ENCODE data around the gene ITIH3. TPM values are rescaled to one million over a fixed set of nuclear protein-coding genes. Genes with fewer than 3 reads are reported as not detected.
A peak's percentile ranks its signal among the peaks of the same experiment; 100 is the strongest.

The ITIH3 gene
- total RNA-seq, 4 donors from 2014 or later = 0.18 to 5.6 (median 1.2) TPM

- H3K4me1 ChIP-seq = peaks cover 31% of the 10 kb centered on the region
- TF ChIP-seq POLR2AphosphoS5 (IDR thresholded peaks at IDR 0.05) = no peak
- TF ChIP-seq POLR2A (IDR thresholded peaks at IDR 0.05) = no peak
- TF ChIP-seq CTCF (IDR thresholded peaks at IDR 0.05) = no peak
- no peak for TF ChIP-seq EP300 (IDR thresholded peaks at IDR 0.05)
- H3K27me3 ChIP-seq = no peaks in the 10 kb centered on the region
- no peak for DNase-seq (ENCODE audit: low spot score in 2 of 2)
- 73% methylated on average over 19 of the region's 20 CpGs for whole genome bisulfite sequencing
- no peaks in the 10 kb centered on the region for H3K9me3 ChIP-seq
- no peak overlapping the region for H3K4me3 ChIP-seq
- peaks cover 49% of the 10 kb centered on the region for H3K36me3 ChIP-seq
- H3K27ac ChIP-seq = peak overlapping the region; percentile 58
These were observed 48.7 kb downstream of the ITIH3 start for GRCh38 chr3:52843108-52843865.

GRCh38 chr3:52843881-52844280 is 49.3 kb downstream of the ITIH3 start:
- Histone ChIP-seq H3K4me1 (peaks cover 31% of the 10 kb centered on the region), H3K27me3 (no peaks in the 10 kb centered on the region), H3K9me3 (no peaks in the 10 kb centered on the region), H3K36me3 (peaks cover 49% of the 10 kb centered on the region), H3K27ac (peak overlapping the region; percentile 58), H3K4me3 (no peak overlapping the region)
- WGBS = 100% methylated on average over 2 of the region's 2 CpGs
- TF ChIP-seq EP300 (IDR thresholded peaks at IDR 0.05) (no peak), POLR2A (IDR thresholded peaks at IDR 0.05) (no peak), POLR2AphosphoS5 (IDR thresholded peaks at IDR 0.05) (no peak), CTCF (IDR thresholded peaks at IDR 0.05) (no peak)
- DNase-seq (ENCODE audit: low spot score in 2 of 2) = no peak

- TF ChIP-seq CTCF (IDR thresholded peaks at IDR 0.05) (no peak), POLR2AphosphoS5 (IDR thresholded peaks at IDR 0.05) (no peak), POLR2A (IDR thresholded peaks at IDR 0.05) (no peak), EP300 (IDR thresholded peaks at IDR 0.05) (no peak)
- Histone ChIP-seq H3K27me3 (no peaks in the 10 kb centered on the region), H3K9me3 (no peaks in the 10 kb centered on the region), H3K4me3 (no peak overlapping the region), H3K36me3 (peaks cover 49% of the 10 kb centered on the region), H3K27ac (peak overlapping the region; percentile 58), H3K4me1 (peaks cover 31% of the 10 kb centered on the region)
- 84% methylated on average over 18 of the region's 18 CpGs for WGBS
- DNase-seq (ENCODE audit: low spot score in 2 of 2) = no peak
These were observed 49.8 kb downstream of the ITIH3 start for GRCh38 chr3:52844290-52844975.

GRCh38 chr3:52845157-52845556 is 50.6 kb downstream of the ITIH3 start:
- peaks cover 31% of the 10 kb centered on the region for H3K4me1 ChIP-seq
- peak overlapping the region; percentile 58 for H3K27ac ChIP-seq
- no peak overlapping the region for H3K4me3 ChIP-seq
- 51% methylated on average over 6 of the region's 6 CpGs for WGBS
- peaks cover 51% of the 10 kb centered on the region for H3K36me3 ChIP-seq
- TF ChIP-seq EP300 (IDR thresholded peaks at IDR 0.05) (no peak), CTCF (IDR thresholded peaks at IDR 0.05) (no peak), POLR2AphosphoS5 (IDR thresholded peaks at IDR 0.05) (no peak), POLR2A (IDR thresholded peaks at IDR 0.05) (no peak)
- no peak for DNase-seq (ENCODE audit: low spot score in 2 of 2)
- no peaks in the 10 kb centered on the region for H3K9me3 ChIP-seq
- no peaks in the 10 kb centered on the region for H3K27me3 ChIP-seq

Measured in suprapubic skin (tissue), 4 donors.